GM23338 (cell line): ENCODE results near the gene TRAPPC10. TPM values are rescaled to one million over a fixed set of nuclear protein-coding genes. Genes with fewer than 3 reads are reported as not detected.

Source experiments
- ATAC-seq: fragments of 200-7000 bp; cut with Tn5 transposase; 3 replicates; pipeline ENCODE4 v1.9.1; 2020
- DNase-seq: peaks from one replicate; pipeline ENCODE4 v3.0.0-alpha.2; 2015; ENCODE audit warnings: low spot score
- H2AFZ ChIP-seq: fragments of 200-600 bp; sonication (generic); 2 replicates; pipeline ENCODE4 v1.8.0; 2016; ENCODE audit warnings: antibody characterized with exemption, mild to moderate bottlenecking, moderate library complexity
- H3F3A ChIP-seq: fragments of 200-600 bp; sonication (generic); replicated peaks from 2 replicates; pipeline ENCODE4 v1.8.0; 2017; ENCODE audit warnings: antibody characterized with exemption, mixed run types, low read depth
- H3K27ac ChIP-seq: fragments of 200-600 bp; sonication (generic); 2 replicates; pipeline ENCODE4 v1.6.1; 2016; ENCODE audit warnings: low read depth
- H3K27me3 ChIP-seq: fragments of 200-600 bp; sonication (generic); 2 replicates; pipeline ENCODE4 v1.8.0; 2016; ENCODE audit warnings: mild to moderate bottlenecking, mixed run types, moderate library complexity; ENCODE audit not compliant: insufficient read depth
- H3K36me3 ChIP-seq: fragments of 200-600 bp; sonication (generic); 2 replicates; pipeline ENCODE4 v1.8.0; 2016; ENCODE audit warnings: mild to moderate bottlenecking; ENCODE audit not compliant: insufficient read depth
- H3K4me1 ChIP-seq: fragments of 200-600 bp; sonication (generic); 2 replicates; pipeline ENCODE4 v1.8.0; 2016; ENCODE audit warnings: mild to moderate bottlenecking, moderate library complexity; ENCODE audit not compliant: insufficient read depth
- H3K4me2 ChIP-seq: fragments of 200-600 bp; sonication (generic); 2 replicates; pipeline ENCODE4 v1.7.1; 2017; ENCODE audit warnings: mixed run types
- H3K4me3 ChIP-seq: fragments of 200-600 bp; sonication (generic); 2 replicates; pipeline ENCODE4 v1.6.1; 2016; ENCODE audit warnings: mixed run types
- H3K79me2 ChIP-seq: fragments of 200-600 bp; sonication (generic); replicated peaks from 2 replicates; pipeline ENCODE4 v1.8.0; 2017; ENCODE audit warnings: mild to moderate bottlenecking; ENCODE audit not compliant: insufficient read depth
- H3K9me2 ChIP-seq: fragments of 200-600 bp; sonication (generic); 2 replicates; pipeline ENCODE4 v1.8.0; 2017; ENCODE audit not compliant: insufficient read depth
- H4K20me1 ChIP-seq: fragments of 200-600 bp; sonication (generic); replicated peaks from 2 replicates; pipeline ENCODE4 v1.8.0; 2017; ENCODE audit warnings: mild to moderate bottlenecking; ENCODE audit not compliant: insufficient read depth
- H3K27ac Mint-ChIP-seq: 2 replicates; pipeline ENCODE4 v1.8.0; 2020; ENCODE audit warnings: inconsistent platforms, mild to moderate bottlenecking, moderate library complexity, mixed read lengths
- H3K27me3 Mint-ChIP-seq: 3 replicates; pipeline ENCODE4 v1.8.0; 2022; ENCODE audit warnings: low read depth, mild to moderate bottlenecking, moderate library complexity, mixed read lengths, inconsistent platforms; ENCODE audit not compliant: insufficient read depth, poor library complexity
- H3K36me3 Mint-ChIP-seq: 3 replicates; pipeline ENCODE4 v1.8.0; 2021; ENCODE audit warnings: low read depth, mild to moderate bottlenecking, inconsistent platforms, moderate library complexity, mixed read lengths
- H3K4me1 Mint-ChIP-seq: 3 replicates; pipeline ENCODE4 v1.8.0; 2020; ENCODE audit warnings: mild to moderate bottlenecking, inconsistent platforms, mixed read lengths
- H3K4me3 Mint-ChIP-seq: 3 replicates; pipeline ENCODE4 v1.8.0; 2021; ENCODE audit warnings: moderate library complexity, mild to moderate bottlenecking, inconsistent platforms, mixed read lengths
- H3K9me3 Mint-ChIP-seq: 3 replicates; pipeline ENCODE4 v1.8.0; 2020; ENCODE audit warnings: moderate library complexity, mild to moderate bottlenecking, inconsistent platforms, mixed read lengths
- CREB1 ChIP-seq: fragments of 250-450 bp; sonication (Bioruptor Pico); IDR thresholded peaks from 2 replicates; pipeline ENCODE4 v1.5.0; 2020; ENCODE audit warnings: low read depth, mild to moderate bottlenecking, moderate library complexity
- CTCF ChIP-seq, 2 experiments: fragments of 200-600 bp in 1 of 2; sonication (generic) in 1 of 2; conservative IDR thresholded peaks; 2 replicates each; pipeline versions ENCODE4 v1.5.1 to v1.6.1; 2016 to 2017; ENCODE audit warnings: antibody characterized with exemption in 2 of 2, low read depth in 2 of 2, mild to moderate bottlenecking in 2 of 2, moderate library complexity in 1 of 2
- ETS1 ChIP-seq: IDR thresholded peaks from 2 replicates; pipeline ENCODE4 v1.6.1; 2016; ENCODE audit warnings: antibody characterized with exemption
- EZH2 ChIP-seq: fragments of 200-600 bp; sonication (generic); IDR thresholded peaks from one replicate; pipeline ENCODE4 v1.8.0; 2017; ENCODE audit warnings: antibody characterized with exemption, mild to moderate bottlenecking, low read depth; ENCODE audit not compliant: unreplicated experiment
- EZH2phosphoT487 ChIP-seq: fragments of 200-600 bp; sonication (generic); IDR thresholded peaks from one replicate; pipeline ENCODE4 v1.8.1; 2018; ENCODE audit warnings: antibody characterized with exemption; ENCODE audit not compliant: unreplicated experiment
- JUNB ChIP-seq: IDR thresholded peaks from one replicate; pipeline ENCODE4 v1.6.1; 2016; ENCODE audit warnings: antibody characterized with exemption; ENCODE audit not compliant: unreplicated experiment
- NANOG ChIP-seq: IDR thresholded peaks from 2 replicates; pipeline ENCODE4 v1.6.1; 2016; ENCODE audit warnings: antibody characterized with exemption, borderline replicate concordance
- POLR2AphosphoS5 ChIP-seq: IDR thresholded peaks from 2 replicates; pipeline ENCODE4 v1.6.1; 2016; ENCODE audit warnings: antibody characterized with exemption, low read depth
- REST ChIP-seq: IDR thresholded peaks from one replicate; pipeline ENCODE4 v1.6.1; 2018; ENCODE audit warnings: antibody characterized with exemption; ENCODE audit not compliant: unreplicated experiment
- STAT1 ChIP-seq: IDR thresholded peaks from one replicate; pipeline ENCODE4 v1.6.1; 2016; ENCODE audit warnings: antibody characterized with exemption; ENCODE audit not compliant: unreplicated experiment
- ZNF114 ChIP-seq: fragments of 250-450 bp; sonication (Bioruptor Pico); IDR thresholded peaks from 2 replicates; pipeline ENCODE4 v1.5.0; 2020; ENCODE audit warnings: mild to moderate bottlenecking, moderate library complexity
- ZNF331 ChIP-seq: fragments of 250-450 bp; sonication (Bioruptor Pico); IDR thresholded peaks from 2 replicates; pipeline ENCODE4 v1.5.0; 2020; ENCODE audit warnings: low read depth, mild to moderate bottlenecking, moderate library complexity
- ZNF462 ChIP-seq: fragments of 250-450 bp; sonication (Bioruptor Pico); IDR thresholded peaks from 2 replicates; pipeline ENCODE4 v1.5.0; 2020; ENCODE audit warnings: mild to moderate bottlenecking, moderate library complexity
- polyA plus RNA-seq: library from polyadenylated mRNA; unstranded; fragments of >200 nt; fragmentation: Nextera tagmentation; extraction: Ambion mirVana; gene quantifications from 2 replicates; pipeline ENCODE4 v1.2.1, GENCODE V29; 2016
- total RNA-seq: library from RNA; depleted of rRNA; stranded (reverse); fragments of >200 nt; shearing (Covaris generic); gene quantifications from 2 replicates; pipeline ENCODE4 v1.2.3, GENCODE V29; 2014

TRAPPC10 gene
- total and polyA plus RNA-seq, 2 experiments from 2014 or later: 14.0 to 27.1 TPM

- Histone ChIP-seq H4K20me1 (0 out of 2 replicates have a peak, but pooled peaks cover 9% of the 10 kb centered on the region), H3K4me1 (no peaks in the 10 kb centered on the region), H3K27ac (no peak overlapping the region), H3K36me3 (peaks cover 14% of the 10 kb centered on the region; the same call in 1 of the 2 replicates), H3K79me2 (peaks cover 6% of the 10 kb centered on the region), H3K4me2 (no peak overlapping the region), H3F3A (no peaks in the 10 kb centered on the region), H3K27me3 (no peaks in the 10 kb centered on the region), H3K9me2 (no peaks in the 10 kb centered on the region), H2AFZ (no peak overlapping the region), H3K4me3 (no peak overlapping the region)
- no peak for TF ChIP-seq STAT1
- no peak for TF ChIP-seq CREB1
- no peak for TF ChIP-seq REST
- TF ChIP-seq ZNF462 (CRISPR knock-in tag): no peak
- TF ChIP-seq POLR2AphosphoS5: no peak
- no peak for TF ChIP-seq ZNF331 (CRISPR knock-in tag)
- no peak for TF ChIP-seq EZH2
- no peak for TF ChIP-seq ZNF114
- TF ChIP-seq JUNB: no peak
- TF ChIP-seq EZH2phosphoT487: no peak
- no peak for TF ChIP-seq ETS1
- TF ChIP-seq CTCF (conservative IDR thresholded peaks at IDR 0.05; ENCODE audit: low read depth in 2 of 2): no peak
- no peak for TF ChIP-seq NANOG
- Mint-ChIP-seq H3K36me3 (peaks cover 24% of the 10 kb centered on the region), H3K27me3 (no peaks in the 10 kb centered on the region), H3K9me3 (no peaks in the 10 kb centered on the region; the same call in 2 of the 3 replicates), H3K4me1 (no peaks in the 10 kb centered on the region), H3K4me3 (no peak overlapping the region), H3K27ac (0 out of 2 replicates have a peak overlapping the region, but pooled peaks have one; percentile 31)
- ATAC-seq (no peak; the same call in 2 of the 3 replicates), DNase-seq (no peak)
Measured at GRCh38 chr21:44058652-44058964, 46.5 kb downstream of the TRAPPC10 start.
